GM10266 (cell line): ENCODE data around the gene SLC26A3.
"Not testable (repeated sequence)": the region's sequence is repeated elsewhere in the genome, so short reads cannot be mapped to it uniquely, and the experiment has no call there.

Source experiments
- DNase-seq: peaks from one replicate; pipeline ENCODE4 v3.0.0; 2012; ENCODE audit errors: extremely low spot score
- TF ChIP-seq, protein P1 (sequence below): IDR thresholded peaks from 2 replicates; pipeline ENCODE4 v1.5.1; 2012; ENCODE audit warnings: mild to moderate bottlenecking, low read depth; ENCODE audit not compliant: control insufficient read depth, insufficient read depth; ENCODE audit errors: missing control alignments

The SLC26A3 gene

DNA sequence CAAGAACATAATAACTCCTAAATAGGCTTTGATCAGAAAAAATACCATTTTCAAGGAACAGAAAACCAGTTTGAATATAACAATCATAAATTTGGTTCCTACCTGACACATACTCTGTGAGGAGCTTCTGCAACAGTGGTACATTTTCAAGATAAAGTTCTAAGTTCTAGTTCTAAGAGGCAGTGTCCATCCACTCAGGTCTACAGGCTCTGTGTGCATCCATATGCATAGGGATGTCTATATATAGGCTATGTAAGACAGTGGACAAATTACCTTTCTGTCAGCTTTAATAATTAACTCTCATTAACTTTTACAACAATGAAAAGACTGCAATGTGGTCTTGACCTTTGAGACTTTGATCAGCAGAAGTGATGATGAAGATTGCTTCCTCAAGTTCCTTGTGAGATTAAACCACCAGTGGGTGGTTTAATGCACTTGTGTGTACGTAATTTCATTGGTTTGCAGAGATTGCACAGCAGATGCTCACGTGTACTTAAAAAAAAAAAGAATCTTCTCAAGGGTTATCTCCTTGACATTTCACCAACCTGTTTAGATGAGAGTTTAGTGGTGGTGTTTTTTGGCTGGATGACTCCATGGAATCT, at the start of gene SLC26A3:
Gene SLC26A3, minus strand, starts transcription at position 215 of the 602 bp plus-strand sequence. CDS start 8,714 bp downstream, outside the sequence.
- DNase-seq: no peak
- TF ChIP-seq, protein P1, sequence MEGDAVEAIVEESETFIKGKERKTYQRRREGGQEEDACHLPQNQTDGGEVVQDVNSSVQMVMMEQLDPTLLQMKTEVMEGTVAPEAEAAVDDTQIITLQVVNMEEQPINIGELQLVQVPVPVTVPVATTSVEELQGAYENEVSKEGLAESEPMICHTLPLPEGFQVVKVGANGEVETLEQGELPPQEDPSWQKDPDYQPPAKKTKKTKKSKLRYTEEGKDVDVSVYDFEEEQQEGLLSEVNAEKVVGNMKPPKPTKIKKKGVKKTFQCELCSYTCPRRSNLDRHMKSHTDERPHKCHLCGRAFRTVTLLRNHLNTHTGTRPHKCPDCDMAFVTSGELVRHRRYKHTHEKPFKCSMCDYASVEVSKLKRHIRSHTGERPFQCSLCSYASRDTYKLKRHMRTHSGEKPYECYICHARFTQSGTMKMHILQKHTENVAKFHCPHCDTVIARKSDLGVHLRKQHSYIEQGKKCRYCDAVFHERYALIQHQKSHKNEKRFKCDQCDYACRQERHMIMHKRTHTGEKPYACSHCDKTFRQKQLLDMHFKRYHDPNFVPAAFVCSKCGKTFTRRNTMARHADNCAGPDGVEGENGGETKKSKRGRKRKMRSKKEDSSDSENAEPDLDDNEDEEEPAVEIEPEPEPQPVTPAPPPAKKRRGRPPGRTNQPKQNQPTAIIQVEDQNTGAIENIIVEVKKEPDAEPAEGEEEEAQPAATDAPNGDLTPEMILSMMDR: no peak

- DNase-seq: no peak
- TF ChIP-seq, protein P1: no peak
These were observed 47.6 kb upstream of the SLC26A3 start for GRCh38 chr7:107850643-107851042.

DNA sequence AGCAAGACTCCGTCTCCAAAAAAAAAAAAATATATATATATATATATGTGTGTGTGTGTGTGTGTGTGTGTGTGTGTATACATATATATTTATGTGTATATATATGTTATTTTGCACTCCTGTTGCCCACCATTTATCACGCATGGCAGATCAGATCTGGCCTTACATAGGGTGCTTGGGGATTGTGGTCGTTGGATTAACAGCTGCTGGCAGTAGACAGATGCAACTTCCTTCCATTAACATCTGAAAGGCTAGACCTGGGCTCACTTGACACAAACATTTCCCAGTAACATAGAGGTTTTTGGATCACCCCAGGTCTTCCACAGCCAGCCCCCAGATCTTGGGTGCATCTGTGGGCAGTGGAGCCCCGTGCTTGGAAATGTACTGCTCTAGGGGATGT, 47.2 kb upstream of the SLC26A3 start:
- DNase-seq: no peak
- TF ChIP-seq, protein P1: no peak

DNA sequence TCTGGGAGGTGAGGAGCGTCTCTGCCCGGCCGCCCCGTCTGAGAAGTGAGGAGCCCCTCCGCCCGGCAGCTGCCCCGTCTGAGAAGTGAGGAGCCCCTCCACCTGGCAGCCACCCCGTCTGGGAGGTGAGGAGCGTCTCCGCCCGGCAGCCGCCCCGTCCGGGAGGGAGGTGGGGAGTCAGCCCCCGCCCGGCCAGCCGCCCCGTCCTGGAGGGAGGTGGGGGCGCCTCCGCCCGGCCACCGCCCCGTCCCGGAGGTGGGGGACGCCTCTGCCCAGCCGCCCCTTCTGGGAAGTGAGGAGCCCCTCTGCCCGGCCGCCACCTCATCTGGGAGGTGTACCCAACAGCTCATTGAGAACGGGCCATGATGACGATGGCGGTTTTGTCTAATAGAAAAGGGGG, 45.2 kb upstream of the SLC26A3 start:
- DNase-seq: not testable (repeated sequence)

DNA sequence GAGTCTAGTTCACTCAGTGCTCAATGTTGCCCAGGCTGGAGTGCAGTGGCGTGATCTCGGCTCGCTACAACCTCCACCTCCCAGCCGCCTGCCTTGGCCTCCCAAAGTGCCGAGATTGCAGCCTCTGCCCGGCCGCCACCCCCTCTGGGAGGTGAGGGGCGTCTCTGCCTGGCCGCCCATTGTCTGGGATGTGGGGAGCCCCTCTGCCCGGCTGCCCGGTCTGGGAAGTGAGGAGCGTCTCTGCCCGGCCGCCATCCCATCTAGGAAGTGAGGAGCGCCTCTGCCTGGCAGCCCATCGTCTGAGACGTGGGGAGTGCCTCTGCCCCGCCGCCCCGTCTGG, 44.8 kb upstream of the SLC26A3 start:
- DNase-seq: not testable (repeated sequence)

DNA sequence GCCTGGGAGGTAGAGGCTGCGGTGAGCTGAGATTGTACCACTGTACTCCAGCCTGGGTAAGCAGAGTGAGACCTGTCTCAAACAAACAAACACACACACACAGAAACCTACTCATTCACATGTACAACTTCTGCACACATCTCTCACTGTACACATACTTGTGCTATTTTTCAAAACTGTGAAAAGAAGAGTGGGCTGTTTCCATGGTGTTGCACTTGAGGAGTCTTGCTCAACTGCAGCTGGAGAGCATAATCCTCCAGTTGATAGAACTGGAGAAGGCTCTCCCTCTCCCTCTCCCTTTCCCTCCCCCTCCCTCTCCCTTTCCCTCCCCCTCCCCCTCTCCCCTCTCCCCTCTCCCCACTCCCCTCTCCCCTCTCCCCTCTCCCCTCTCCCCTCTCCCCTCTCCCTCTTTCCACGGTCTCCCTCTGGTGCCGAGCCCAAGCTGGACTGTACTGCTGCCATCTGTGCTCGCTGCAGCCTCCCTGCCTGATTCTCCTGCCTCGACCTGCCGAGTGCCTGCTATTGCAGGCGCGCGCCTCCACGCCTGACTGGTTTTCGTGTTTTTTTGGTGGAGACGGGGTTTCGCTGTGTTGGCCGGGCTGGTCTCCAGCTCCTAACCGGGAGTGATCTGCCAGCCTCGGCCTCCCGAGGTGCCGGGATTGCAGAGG, 44.3 kb upstream of the SLC26A3 start:
- DNase-seq: no peak
- TF ChIP-seq, protein P1: no peak

DNA sequence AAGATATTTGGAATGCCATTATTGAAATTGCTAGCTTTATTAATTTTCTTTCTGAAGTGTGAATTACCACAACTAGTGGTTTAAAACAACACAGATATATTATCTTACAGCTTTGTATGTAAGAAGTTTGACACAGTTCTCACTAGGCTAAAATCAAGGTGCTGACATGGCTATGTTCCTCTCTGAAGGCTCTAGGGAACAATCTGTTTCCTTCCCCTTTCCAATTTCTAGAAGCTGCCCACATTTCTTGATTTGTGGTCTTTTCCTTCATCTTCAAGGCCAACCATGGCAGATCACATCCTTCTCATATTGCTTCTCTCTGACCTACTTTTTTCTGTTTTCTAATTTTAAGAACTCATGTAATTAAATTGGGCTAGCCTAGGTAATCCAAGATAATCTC, 43.3 kb upstream of the SLC26A3 start:
- TF ChIP-seq, protein P1: no peak
- DNase-seq: no peak

- TF ChIP-seq, protein P1: no peak
- no peak for DNase-seq
These were observed 40.2 kb upstream of the SLC26A3 start for GRCh38 chr7:107843184-107843583.
